Measurements from ENCODE around the gene NAXE. TPM values are rescaled to one million over a fixed set of nuclear protein-coding genes. Genes with fewer than 3 reads are reported as not detected.
A peak's percentile ranks its signal among the peaks of the same experiment; 100 is the strongest.

NAXE gene
- total and polyA plus RNA-seq, 2 of the 13 experiments (the other 11 are each of a cell fraction or from before 2014, with no cell fraction given), result 39.4 to 59.4 TPM

GRCh38 chr1:156601122-156601830 lies 9.7 kb downstream of the NAXE start, which contains the start of gene GPATCH4 (continued):
- TF ChIP-seq ARID5B (CRISPR knock-in tag; IDR thresholded peaks at IDR 0.05) (peak; percentile 48), ZNF281 (CRISPR knock-in tag; IDR thresholded peaks at IDR 0.05; ENCODE audit: borderline replicate concordance) (no peak; the same call in 1 of the 2 replicates), BCL6 (CRISPR knock-in tag; IDR thresholded peaks at IDR 0.05) (0 out of 2 replicates have a peak, but pooled peaks have one; percentile 10), DNMT1 (CRISPR knock-in tag; IDR thresholded peaks at IDR 0.05) (no peak), CHD4 (IDR thresholded peaks at IDR 0.05; ENCODE audit: borderline replicate concordance, low read length) (no peak; the same call in 1 of the 2 replicates), HMG20B (CRISPR knock-in tag; conservative IDR thresholded peaks at IDR 0.05) (0 out of 2 replicates have a peak, but pooled peaks have one; percentile 31), ZSCAN12 (CRISPR knock-in tag; IDR thresholded peaks at IDR 0.05) (0 out of 2 replicates have a peak, but pooled peaks have one; percentile 35), GTF3A (CRISPR knock-in tag; conservative IDR thresholded peaks at IDR 0.05) (0 out of 2 replicates have a peak, but pooled peaks have one; percentile 78), ZNF639 (CRISPR knock-in tag; conservative IDR thresholded peaks at IDR 0.05) (peak; percentile 63; the same call in 1 of the 2 replicates), ZNF143 (CRISPR knock-in tag; IDR thresholded peaks at IDR 0.05) (peak; percentile 62), MEIS2 (CRISPR knock-in tag; IDR thresholded peaks at IDR 0.05) (peak; percentile 50; the same call in 1 of the 2 replicates), BATF2 (CRISPR knock-in tag; IDR thresholded peaks at IDR 0.05) (0 out of 2 replicates have a peak, but pooled peaks have one; percentile 32), ATF4 (CRISPR knock-in tag; IDR thresholded peaks at IDR 0.05) (peak in 1 of 2 experiments; percentile 64; a peak in 1 of 4 replicates)
- TF ChIP-seq, protein P1, sequence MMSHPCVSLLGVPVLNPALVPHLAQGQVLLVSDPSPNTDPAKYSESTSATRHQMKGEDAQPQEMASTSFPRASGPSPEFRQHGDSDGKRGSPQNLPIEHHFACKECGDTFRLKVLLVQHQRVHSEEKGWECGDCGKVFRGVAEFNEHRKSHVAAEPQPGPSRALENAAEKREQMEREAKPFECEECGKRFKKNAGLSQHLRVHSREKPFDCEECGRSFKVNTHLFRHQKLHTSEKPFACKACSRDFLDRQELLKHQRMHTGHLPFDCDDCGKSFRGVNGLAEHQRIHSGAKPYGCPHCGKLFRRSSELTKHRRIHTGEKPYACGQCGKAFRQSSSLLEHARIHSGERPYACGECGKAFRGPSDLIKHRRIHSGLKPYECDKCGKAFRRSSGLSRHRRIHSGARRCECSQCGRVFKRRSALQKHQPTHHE (CRISPR knock-in tag; IDR thresholded peaks at IDR 0.05; ENCODE audit: borderline replicate concordance), result no peak
- TF ChIP-seq, protein P2, sequence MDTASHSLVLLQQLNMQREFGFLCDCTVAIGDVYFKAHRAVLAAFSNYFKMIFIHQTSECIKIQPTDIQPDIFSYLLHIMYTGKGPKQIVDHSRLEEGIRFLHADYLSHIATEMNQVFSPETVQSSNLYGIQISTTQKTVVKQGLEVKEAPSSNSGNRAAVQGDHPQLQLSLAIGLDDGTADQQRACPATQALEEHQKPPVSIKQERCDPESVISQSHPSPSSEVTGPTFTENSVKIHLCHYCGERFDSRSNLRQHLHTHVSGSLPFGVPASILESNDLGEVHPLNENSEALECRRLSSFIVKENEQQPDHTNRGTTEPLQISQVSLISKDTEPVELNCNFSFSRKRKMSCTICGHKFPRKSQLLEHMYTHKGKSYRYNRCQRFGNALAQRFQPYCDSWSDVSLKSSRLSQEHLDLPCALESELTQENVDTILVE (CRISPR knock-in tag; IDR thresholded peaks at IDR 0.05), result peak; percentile 38; the same call in 1 of the 2 replicates

Measured in HepG2 (cell line).